HTR-8/SVneo (cell line): ENCODE data around the gene EXO1.

Experiments
- DNase-seq: peaks from one replicate; pipeline ENCODE4 v3.0.0; 2011; ENCODE audit warnings: low spot score, mixed read lengths; ENCODE audit not compliant: insufficient read length
- FAIRE-seq: peaks from 2 replicates; lab custom pipeline; 2011; peaks lifted over from hg19 to GRCh38; lab: Jason Lieb, UNC

The EXO1 gene

DNA sequence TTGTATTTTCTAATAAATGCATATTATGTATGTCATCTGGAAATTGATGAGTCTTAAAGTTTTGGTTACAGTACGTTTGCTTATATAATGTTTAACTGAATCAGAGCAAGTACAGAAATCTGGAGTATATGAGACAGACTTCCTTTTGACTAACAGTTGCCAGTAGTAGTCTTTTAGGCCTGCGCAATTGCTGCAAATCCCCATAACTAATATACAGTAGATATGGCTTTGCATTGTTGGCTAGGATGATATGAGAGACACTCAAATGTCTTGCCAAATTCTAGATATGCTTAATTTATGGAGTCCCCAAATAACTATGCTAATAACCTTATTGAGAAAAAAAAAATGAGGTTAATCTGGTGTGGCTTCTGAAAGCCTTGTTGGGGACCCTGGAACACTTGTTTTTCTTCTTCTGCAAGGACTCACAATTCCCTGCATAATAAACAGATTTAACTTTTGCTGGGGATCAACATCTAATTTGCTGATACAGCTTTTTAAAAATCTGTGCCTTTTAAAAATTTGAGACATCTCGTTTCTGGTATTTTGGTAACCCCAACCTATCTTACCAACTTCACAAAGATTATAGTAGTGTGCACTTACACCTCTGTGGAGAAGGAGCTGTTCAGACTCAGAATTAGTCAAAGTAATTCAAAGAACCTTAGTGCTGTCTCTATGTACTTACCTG is 22.9 kb downstream of the EXO1 start:
- no peak for DNase-seq
- no peak for FAIRE-seq

DNA sequence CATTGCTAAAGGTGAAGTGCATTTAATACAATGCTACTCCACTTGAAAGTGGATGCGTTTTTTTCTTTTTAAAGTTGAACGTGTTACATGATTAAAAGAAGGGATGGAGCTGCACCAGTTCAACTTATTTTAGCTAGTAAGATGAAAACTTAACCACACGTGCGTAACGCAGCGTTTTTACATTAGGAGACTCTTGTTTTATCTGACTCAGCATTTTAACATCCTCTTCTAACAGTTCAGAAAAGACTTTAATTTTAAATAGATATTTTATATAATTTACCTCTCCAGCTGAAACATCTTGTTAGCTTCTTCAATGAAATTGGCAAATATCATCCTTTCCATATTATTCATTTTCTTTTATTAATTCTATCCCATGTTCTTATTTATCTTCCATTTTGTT is 33.4 kb downstream of the EXO1 start:
- no peak for FAIRE-seq
- no peak for DNase-seq

DNA sequence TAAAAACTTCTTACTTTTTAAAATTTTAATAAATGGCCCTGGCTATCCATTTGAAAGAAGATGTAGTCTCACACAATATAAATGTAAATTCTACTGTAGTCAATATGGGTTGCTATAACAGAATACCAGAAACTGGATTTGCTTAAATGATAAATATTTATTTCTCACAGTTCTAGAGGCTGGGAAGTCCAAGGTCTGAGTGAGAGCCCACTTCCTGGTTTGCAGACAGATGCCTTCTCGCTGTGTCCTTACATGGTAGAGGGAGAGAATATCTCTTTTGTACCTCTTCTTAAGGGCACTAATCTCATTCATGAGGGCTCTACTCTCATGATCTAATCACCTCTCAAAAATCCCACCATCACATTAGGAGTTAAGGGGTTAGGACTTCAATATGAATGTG is 35.2 kb downstream of the EXO1 start:
- DNase-seq (no peak), FAIRE-seq (no peak)

DNA sequence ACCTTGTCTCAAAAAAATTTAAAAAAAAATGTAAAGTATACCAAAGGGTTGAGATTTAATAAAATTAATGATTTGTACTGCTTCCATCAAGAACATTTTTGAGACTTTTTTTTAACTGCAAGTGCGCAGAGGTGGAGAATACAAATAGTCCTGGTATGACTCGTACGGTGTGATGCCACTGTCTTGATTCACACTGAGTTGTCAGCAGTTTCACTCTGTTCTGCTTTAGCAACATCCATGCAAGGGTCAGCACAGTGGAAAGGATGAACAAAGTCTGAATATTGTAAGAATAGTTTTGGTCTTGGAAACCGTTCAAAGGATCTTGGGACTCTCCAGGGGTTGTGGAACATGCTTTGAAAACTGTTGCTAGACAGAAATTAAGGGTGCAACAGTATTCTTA is 40.2 kb downstream of the EXO1 start:
- FAIRE-seq (no peak), DNase-seq (peak; percentile 11)

DNA sequence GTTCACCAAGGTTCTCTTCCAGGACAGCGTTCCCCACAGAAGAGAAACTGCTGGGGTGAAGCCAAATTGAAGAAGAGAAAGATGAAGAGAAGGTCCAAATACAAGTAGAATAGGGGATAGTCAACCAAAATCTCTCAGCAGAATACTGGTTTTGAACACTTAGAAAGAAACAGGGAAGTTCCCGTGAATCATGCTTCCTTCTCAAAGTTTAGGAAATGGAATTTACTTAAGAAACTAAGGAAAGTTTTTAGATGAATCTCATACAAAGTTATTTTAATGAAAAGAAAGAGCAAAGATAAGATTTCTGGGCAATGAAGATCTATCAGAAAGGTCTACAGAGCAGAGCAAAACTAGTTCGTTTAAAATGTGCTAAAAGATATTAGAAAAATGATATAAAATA is 43.3 kb downstream of the EXO1 start:
- no peak for FAIRE-seq
- no peak for DNase-seq

DNA sequence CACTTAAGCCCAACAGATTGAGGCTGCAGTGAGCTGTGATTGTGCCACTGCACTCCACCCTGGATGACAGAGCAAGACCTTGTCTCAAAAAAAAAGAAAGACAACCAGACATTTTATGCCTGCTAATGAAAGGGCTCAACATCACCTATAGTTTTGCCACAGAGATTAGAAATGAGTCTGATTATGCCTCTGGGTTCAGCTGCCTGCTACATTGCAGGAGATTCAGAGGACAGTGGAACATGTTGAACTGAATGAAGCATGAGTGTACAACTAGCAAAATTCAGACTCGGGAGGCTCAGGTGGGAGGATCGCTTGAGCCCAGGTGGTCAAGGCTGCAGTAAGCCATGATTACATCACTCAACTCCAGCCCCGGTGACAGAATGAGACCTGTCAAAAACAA is 46.0 kb downstream of the EXO1 start:
- DNase-seq (no peak), FAIRE-seq (no peak)

DNA sequence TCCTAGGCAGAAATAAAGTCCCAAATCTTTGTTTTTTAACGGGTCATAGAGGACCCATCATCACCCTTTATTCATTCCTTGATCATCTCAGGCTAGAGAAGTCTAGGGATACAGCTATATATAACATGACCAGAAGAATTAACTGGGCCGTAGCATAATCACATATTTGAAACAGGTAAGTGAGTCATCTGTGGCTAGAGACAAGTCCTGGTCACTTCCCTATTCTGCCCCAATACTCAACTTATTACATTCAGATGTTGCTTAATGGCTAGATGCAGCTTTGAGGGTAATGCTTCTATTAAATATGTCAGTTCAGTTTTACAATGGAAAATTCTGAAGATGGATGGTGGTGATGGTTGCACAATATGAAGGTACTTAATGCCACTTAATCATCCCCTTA is 47.0 kb downstream of the EXO1 start:
- DNase-seq (no peak), FAIRE-seq (no peak)

DNA sequence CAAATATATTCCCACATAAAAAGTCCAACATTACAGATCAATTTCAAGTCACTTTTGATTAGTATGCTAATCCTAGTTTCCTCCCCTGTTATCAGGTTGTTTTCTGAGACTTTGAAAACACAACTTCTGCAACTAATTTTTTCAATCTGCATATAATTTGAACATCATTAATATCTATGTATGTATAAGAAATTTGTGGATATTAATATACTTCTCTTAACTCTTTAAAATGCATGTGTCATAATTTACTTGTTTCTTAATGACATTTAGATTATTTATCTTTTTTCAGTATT is 48.6 kb downstream of the EXO1 start:
- DNase-seq (no peak), FAIRE-seq (no peak)

DNA sequence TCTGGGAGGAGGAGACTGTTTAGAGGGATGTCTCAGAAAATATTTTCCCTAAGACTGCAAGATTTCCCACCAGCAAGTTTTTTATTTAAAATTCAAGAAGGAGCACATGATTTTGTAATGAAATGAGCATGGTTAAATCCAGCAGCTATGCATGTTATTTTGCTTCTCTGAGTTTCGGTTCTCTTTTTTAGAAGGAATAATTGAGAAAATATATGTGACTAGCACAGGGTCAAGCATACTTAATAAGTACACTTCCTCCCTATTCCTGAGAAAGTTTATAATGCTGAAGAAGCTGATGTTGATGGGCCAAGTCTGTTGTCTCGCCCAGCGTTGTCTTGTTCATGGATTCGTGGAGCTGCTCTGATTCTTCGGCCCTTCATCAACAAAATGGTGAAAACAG is 51.2 kb downstream of the EXO1 start:
- FAIRE-seq (no peak), DNase-seq (no peak)

DNA sequence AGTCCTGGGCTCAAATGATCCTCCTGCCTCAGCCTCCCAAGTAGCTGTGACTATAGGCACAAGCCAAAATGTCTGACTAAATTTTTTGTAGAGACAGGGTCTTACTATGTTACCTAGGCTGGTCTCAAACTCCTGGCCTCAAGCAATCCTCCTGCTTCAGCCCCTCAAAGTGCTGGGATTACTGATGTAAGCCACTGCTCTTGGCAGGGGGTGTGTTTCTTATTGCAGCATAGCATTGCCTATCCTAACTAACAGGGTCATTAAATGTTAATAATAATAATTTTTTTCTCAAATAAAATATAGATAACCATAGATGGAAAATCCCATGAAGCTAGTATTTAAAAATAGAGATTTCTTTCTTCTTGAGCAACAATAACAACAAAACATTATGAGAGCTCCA is 52.4 kb downstream of the EXO1 start:
- DNase-seq (no peak), FAIRE-seq (no peak)

DNA sequence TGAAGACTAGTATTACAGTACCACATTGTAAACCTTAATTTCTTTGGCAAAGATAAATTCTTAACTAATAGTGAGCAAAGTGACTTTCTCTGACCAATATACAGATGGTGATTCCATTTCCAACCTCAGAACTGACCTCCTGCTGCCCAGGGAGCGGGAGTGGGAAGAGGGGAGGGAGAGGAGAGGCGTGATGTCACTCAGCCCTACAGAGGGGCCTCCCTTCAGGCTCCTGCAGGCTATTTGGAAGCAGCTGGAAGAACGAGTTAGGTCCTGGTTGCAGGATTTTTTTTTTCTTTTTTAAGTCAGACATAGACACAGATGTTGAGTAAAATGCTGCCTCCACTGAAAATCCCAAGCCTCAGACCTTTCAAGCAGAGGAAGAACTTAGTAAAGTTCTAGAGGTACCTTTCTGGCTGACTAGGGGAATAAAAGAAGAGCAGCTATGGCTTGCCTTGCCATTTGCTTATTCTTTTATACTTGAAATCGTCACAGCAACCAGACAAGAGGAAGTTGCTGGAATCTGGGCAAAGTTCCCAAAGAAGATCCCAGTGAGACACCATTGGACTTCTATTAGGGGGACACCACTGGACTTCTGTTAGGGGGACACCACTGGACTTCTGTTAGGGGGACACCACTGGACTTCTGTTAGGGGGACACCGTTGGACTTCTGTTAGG is 54.5 kb downstream of the EXO1 start:
- FAIRE-seq (no peak), DNase-seq (no peak)

DNA sequence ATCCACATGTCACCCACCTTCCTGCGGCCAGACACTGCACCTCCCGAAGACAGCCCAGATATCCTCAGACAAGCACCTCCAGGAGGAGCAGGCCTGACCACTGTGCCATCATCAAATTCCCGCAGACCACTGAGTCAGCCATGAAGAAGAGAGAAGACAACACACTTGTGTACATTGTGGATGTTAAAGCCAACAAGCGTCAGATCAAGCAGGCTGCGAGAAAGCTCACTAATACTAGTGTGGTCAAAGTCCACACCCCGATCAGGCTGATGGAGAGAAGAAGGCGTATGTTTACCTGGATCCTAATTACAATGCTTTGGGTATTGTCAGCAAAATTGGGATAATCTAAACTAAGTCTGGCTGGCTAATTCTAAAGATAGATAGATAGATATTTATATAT is 68.2 kb downstream of the EXO1 start:
- DNase-seq: no peak
- FAIRE-seq: no peak

DNA sequence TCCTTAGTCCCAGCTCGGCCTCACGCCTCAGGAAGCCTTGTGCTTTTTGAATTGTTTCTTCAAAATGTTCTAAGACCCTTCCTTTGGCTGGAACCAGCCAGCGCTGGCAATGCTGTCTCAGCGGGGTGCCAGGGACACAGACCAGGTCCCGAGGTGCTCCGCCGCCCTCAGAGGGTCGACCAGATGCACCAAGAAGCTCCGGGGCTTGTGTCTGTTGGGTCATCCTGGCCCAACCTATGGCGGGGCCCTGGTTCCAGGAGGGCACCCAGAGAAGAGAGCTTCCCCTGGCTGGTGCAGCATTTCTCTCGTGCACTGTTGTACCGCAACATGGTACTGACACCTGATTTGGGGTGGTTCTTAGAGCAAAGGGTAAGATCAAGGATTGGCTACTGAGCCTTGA is 69.5 kb downstream of the EXO1 start:
- FAIRE-seq: no peak
- DNase-seq: no peak

DNA sequence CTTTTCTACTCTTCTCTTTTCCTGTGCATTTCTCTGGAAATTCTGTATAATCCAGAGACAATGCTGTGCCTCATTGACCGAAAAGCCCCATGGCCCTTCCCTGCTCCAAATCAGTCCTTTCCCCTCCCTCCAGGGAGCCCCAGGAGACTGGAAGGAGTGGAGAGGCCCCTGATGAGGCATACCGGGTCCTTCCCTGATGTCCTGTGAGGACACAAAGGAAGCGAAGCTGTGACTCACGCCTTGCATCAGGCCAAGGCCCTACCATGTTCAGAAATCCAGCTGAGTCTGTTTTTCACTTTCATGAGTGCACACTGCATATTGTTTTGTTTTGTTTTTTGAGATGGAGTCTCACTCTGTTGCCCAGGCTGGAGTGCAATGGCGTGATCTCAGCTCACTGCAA is 70.9 kb downstream of the EXO1 start:
- FAIRE-seq: no peak
- peak; percentile 61 for DNase-seq

DNA sequence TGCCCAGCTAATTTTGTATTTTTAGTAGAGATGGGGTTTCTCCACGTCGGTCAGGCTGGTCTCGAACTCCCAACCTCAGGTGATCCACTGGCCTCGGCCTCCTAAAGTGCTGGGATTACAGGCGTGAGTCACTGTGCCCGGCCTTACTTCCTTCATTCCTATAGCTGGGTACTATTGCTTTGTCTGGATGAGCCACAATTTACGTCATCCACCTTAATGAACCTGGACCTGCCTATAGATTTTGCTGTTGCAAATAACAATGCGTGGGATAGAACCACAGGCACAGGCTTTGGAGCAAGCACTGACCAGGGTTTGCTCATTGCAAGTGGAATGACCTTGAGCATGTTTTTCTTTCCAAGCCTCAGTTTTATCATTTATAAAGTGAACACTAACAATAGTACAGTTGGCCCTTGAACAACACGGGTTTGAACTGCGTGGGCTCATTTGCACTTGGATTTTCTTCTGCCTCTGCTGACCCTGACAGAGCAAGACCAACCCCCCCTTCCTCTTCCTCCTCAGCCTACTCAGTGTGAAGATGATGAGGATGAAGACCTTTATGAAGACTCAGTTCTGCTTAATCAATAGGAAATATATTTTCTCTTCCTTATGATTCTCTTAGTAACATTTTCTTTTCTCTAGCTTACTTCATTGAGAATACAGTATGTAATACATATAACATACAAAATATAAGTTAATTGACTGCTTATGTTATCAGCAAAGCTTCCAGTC is 76.2 kb downstream of the EXO1 start:
- no peak for FAIRE-seq
- DNase-seq: no peak

DNA sequence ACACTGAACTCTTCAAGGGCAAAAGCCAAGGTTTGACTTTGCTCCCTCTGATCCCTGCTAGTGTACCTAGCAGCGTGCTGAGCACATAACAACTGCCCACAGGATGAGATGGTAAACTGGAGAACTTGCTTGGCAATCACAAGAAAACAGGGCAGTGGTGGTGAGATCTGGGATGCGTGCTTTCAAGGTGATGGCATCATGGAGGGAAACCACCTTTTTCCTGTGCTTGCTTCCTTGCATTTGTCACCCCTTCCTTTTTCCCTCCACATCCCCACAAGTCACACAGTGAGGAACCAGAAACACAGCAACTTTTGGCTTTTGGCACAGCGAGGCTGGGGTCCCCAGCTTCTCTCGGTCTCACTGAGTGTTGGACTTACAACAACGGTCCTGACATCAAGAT is 78.1 kb downstream of the EXO1 start:
- no peak for FAIRE-seq
- no peak for DNase-seq

DNA sequence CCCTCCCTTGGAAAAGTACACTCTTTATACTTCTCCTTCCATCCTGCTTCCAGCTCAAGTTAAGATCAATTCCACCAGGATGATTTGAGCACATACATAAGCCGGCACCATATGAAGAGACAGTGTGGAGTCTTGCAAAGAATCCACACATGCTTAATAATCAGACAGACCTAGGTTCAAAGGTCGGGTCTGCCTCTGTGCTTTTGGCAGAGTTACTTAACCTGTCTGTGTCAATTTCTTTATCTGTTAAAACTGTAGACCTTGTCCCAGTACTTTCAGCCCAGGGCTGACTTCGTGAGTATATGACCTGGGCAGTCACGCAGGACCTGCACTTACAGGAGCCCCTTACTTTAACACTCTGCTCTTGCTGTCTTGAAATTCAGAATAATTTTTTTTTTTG is 79.3 kb downstream of the EXO1 start:
- FAIRE-seq (no peak), DNase-seq (no peak)

DNA sequence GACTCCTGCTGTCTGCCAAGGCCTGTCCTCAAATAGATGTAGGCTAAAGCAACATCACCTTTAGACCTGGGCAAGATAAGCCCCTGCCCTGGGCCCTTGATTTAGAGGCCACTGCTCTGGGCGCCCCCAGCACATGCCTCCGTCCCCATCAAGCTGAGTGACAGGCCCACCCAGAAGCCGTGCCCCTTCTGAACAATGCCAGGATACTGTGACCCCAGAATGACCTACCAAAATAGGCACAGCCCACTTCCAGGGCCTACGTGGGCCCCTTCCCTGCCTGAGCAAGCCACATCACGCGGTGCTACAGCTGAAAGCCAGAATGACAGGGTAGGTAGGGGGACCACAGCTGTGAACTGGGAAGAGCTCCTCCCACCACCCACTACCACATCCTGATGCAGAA is 84.8 kb downstream of the EXO1 start:
- no peak for FAIRE-seq
- DNase-seq: no peak

DNA sequence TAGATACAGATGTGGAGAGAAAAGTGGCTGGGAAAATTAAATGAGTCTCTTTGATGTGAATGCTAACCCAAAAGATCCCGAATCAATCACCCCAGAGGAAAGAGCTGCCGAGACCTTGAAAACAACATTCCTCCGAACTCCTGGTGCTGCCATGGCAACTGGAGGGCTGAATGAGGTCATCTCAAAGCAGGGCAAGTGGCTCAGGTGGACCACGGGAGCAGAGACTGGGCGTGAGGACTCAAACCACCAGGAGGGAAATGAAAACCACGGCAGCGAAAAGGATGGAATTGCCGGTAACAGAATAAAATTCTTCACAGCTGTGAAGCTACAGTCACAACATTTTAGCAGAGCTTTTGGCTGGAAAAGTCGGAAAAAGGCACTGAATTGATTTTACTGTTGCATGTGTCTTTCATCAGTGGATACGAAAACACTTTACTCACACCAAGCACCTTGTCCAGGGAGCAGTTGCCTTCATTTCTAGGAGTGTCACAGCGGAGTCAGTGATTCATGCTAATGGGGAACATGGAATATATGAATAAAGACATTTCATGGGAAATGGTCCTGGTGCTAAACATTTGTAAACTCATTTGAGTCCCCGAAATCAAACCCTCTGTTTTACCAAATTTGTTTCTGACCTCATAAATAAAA is 86.3 kb downstream of the EXO1 start:
- DNase-seq (no peak), FAIRE-seq (no peak)

DNA sequence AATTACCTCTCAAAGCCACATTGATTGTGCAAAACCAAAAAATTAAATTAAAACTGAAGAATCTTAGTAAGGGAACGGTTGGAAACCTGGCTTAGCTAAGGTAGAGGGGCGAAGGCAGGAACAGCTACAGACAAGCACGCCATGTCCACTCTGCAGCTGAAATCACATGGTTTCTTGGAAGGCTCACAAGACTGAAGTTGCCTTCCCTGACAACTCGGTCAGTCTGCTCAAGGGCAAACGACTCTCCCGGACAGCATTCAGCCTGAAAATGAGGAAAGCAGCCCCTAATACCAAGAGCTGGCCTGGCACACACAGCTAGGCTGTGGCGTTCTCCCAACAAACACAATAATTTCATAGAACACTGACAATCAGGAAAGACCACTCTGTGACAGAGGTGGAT is 86.9 kb downstream of the EXO1 start:
- FAIRE-seq: no peak
- no peak for DNase-seq
